ENCODE measurements around the gene RAD9A.

Gene RAD9A

DNA sequence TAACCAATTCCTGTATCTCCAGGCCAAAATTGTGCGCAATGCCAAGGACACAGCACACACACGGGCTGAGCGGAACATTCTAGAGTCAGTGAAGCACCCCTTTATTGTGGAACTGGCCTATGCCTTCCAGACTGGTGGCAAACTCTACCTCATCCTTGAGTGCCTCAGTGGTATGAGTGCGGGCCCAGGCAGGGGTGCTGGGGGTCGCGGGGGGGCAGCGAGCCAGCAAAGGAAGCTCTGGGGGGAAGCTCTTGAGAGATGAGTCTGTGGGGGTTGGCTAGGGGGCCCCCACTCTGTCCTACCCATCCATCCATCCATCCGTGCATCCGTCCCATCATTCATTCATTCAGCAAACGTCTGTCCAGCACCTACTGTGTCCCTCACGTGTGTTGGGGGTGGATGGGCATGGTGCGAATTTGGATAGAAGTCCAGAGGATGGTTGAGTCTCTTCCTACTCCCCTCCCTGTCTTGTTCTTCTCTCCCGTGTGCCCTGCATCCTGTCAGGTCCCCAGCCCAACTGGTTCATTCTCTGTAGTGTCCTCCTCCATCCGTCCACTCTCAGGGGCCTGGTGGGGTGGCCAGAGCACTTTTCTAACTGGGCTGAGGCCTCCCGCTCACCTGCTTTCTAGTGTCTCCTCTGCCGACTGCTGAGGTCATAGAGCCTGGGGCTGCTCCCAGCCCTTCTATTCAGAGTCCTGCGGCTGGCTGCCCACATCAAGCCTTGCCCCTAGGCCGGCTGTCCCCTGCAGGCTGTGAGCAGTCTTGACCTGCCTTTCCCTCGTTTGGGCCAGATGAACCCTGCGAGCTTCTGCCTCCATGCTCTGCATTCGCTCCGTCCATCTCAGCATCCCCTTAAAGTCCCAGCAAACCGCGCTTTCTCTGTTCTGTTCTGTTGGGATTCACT lies 39.8 kb downstream of the RAD9A start:
- Histone ChIP-seq H3K27ac (ENCODE audit: low read depth, low read length) (no peak overlapping the region), H3K79me2 (ENCODE audit: control insufficient read depth, insufficient read depth, low read length, unreplicated experiment) (peaks cover 16% of the 10 kb centered on the region), H3K27me3 (ENCODE audit: insufficient read depth, low read length) (no peaks in the 10 kb centered on the region), H3K4me3 (ENCODE audit: low read depth, low read length) (no peak overlapping the region), H3K36me3 (ENCODE audit: insufficient read depth, low read length) (no peaks in the 10 kb centered on the region), H3K4me1 (ENCODE audit: control insufficient read depth, insufficient read depth, low read length, unreplicated experiment) (peaks cover 8% of the 10 kb centered on the region), H2AFZ (ENCODE audit: low read length, unreplicated experiment) (no peak overlapping the region)

DNA sequence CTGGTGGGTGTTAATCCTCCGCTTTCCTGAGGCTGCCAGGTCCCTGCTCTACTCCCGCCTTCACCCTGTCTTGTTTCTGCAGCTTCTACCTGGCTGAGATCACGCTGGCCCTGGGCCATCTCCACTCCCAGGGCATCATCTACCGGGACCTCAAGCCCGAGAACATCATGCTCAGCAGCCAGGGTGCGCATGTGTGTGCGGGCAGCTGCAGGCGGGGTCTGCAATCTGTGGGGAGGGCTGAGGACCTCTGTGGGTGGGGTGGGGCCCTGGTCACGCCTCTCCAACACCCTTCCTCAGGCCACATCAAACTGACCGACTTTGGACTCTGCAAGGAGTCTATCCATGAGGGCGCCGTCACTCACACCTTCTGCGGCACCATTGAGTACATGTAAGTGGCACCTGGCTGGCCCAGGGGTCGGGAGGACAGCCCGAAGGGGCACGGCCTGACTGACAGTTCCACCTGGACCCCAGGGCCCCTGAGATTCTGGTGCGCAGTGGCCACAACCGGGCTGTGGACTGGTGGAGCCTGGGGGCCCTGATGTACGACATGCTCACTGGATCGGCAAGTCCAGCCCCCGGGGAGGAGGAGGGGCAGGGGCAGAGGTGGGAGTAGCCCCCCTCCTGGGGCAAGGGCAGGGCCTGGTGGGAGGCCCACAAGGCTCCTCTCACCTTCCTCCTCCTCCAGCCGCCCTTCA lies 41.0 kb downstream of the RAD9A start:
- H3K4me1 ChIP-seq (ENCODE audit: control insufficient read depth, insufficient read depth, low read length, unreplicated experiment): peaks cover 8% of the 10 kb centered on the region
- H3K4me3 ChIP-seq (ENCODE audit: low read depth, low read length): no peak overlapping the region
- no peak overlapping the region for H3K27ac ChIP-seq (ENCODE audit: low read depth, low read length)
- peaks cover 16% of the 10 kb centered on the region for H3K79me2 ChIP-seq (ENCODE audit: control insufficient read depth, insufficient read depth, low read length, unreplicated experiment)
- no peak overlapping the region for H2AFZ ChIP-seq (ENCODE audit: low read length, unreplicated experiment)
- H3K27me3 ChIP-seq (ENCODE audit: insufficient read depth, low read length): no peaks in the 10 kb centered on the region
- H3K36me3 ChIP-seq (ENCODE audit: insufficient read depth, low read length): no peaks in the 10 kb centered on the region

DNA sequence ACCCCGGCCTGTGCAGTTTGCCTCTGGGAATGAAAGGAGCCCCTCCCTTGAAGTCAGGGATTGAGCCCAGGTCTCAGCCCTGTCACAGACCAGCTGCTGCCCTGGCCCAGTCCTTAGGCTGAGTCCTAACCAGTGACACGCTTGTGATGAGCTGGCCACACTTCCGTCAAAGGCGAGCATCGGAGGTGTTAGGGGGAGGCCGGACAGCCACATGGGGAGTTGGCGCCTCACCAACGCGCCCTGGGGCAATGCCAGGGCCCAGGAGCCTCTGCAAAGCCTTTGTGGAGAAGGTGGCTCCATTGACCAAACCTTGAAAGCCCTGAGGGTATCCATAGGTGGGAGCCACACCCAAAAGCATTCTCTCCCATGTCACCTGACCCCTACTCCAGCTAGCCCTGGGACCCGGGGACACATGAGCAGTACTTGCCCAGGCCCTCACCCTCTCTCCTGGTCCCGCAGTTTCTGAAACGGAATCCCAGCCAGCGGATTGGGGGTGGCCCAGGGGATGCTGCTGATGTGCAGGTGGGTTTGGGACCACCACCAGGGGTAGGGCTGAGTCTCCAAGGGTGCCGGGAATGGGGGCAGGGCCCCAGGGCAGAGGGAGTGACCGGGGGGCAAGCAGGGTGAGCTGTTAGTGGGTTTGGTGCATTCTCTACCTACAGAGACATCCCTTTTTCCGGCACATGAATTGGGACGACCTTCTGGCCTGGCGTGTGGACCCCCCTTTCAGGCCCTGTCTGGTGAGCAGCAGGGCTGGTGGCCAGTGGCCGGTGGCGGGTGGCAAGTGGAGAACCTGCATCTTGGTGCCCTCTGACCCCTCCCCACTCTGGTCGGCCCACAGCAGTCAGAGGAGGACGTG lies 42.0 kb downstream of the RAD9A start:
- Histone ChIP-seq H3K36me3 (ENCODE audit: insufficient read depth, low read length) (no peaks in the 10 kb centered on the region), H3K27me3 (ENCODE audit: insufficient read depth, low read length) (no peaks in the 10 kb centered on the region), H3K4me3 (ENCODE audit: low read depth, low read length) (no peak overlapping the region), H3K79me2 (ENCODE audit: control insufficient read depth, insufficient read depth, low read length, unreplicated experiment) (peaks cover 12% of the 10 kb centered on the region), H3K4me1 (ENCODE audit: control insufficient read depth, insufficient read depth, low read length, unreplicated experiment) (peaks cover 8% of the 10 kb centered on the region), H2AFZ (ENCODE audit: low read length, unreplicated experiment) (no peak overlapping the region), H3K27ac (ENCODE audit: low read depth, low read length) (no peak overlapping the region)

DNA sequence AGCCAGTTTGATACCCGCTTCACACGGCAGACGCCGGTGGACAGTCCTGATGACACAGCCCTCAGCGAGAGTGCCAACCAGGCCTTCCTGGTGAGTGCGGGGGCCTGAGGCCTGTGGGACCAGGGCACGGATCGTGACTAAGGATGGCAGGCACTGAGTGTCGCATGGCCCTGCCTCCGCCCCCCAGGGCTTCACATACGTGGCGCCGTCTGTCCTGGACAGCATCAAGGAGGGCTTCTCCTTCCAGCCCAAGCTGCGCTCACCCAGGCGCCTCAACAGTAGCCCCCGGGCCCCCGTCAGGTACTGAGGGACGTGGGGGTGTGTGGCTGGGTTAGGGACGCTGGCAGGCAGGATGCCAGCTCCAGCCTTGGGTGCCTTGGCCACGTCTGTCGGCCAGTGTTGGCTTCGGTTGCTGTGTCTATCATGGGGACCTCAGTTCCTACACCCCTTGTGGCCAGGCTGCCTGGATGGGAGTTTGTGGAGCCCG lies 42.7 kb downstream of the RAD9A start:
- Histone ChIP-seq H3K79me2 (ENCODE audit: control insufficient read depth, insufficient read depth, low read length, unreplicated experiment) (peaks cover 5% of the 10 kb centered on the region), H3K4me3 (ENCODE audit: low read depth, low read length) (no peak overlapping the region), H3K27ac (ENCODE audit: low read depth, low read length) (no peak overlapping the region), H3K36me3 (ENCODE audit: insufficient read depth, low read length) (no peaks in the 10 kb centered on the region), H3K27me3 (ENCODE audit: insufficient read depth, low read length) (no peaks in the 10 kb centered on the region), H2AFZ (ENCODE audit: low read length, unreplicated experiment) (no peak overlapping the region), H3K4me1 (ENCODE audit: control insufficient read depth, insufficient read depth, low read length, unreplicated experiment) (peaks cover 3% of the 10 kb centered on the region)

DNA sequence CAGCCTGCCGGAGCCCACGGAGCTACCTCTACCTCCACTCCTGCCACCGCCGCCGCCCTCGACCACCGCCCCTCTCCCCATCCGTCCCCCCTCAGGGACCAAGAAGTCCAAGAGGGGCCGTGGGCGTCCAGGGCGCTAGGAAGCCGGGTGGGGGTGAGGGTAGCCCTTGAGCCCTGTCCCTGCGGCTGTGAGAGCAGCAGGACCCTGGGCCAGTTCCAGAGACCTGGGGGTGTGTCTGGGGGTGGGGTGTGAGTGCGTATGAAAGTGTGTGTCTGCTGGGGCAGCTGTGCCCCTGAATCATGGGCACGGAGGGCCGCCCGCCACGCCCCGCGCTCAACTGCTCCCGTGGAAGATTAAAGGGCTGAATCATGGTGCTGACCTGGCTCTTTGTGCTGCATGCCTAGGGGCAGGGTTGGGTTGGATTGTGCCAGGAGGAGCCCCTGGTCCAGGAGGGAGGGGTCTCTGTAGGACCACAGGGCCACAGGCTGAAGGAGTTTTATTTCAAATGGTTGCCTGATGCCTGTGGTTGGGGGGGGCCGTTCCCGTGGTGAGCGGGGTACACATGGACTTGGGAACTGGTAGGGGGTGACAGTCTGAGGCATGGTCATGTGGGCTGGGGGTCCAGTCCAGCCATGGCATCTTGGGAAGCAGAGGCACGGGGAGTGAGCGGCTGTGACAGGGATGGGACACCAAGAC lies 43.4 kb downstream of the RAD9A start:
- Histone ChIP-seq H2AFZ (ENCODE audit: low read length, unreplicated experiment) (no peak overlapping the region), H3K79me2 (ENCODE audit: control insufficient read depth, insufficient read depth, low read length, unreplicated experiment) (peaks cover under 1% of the 10 kb centered on the region), H3K27ac (ENCODE audit: low read depth, low read length) (no peak overlapping the region), H3K4me1 (ENCODE audit: control insufficient read depth, insufficient read depth, low read length, unreplicated experiment) (no peaks in the 10 kb centered on the region), H3K27me3 (ENCODE audit: insufficient read depth, low read length) (no peaks in the 10 kb centered on the region), H3K36me3 (ENCODE audit: insufficient read depth, low read length) (no peaks in the 10 kb centered on the region), H3K4me3 (ENCODE audit: low read depth, low read length) (no peak overlapping the region)

DNA sequence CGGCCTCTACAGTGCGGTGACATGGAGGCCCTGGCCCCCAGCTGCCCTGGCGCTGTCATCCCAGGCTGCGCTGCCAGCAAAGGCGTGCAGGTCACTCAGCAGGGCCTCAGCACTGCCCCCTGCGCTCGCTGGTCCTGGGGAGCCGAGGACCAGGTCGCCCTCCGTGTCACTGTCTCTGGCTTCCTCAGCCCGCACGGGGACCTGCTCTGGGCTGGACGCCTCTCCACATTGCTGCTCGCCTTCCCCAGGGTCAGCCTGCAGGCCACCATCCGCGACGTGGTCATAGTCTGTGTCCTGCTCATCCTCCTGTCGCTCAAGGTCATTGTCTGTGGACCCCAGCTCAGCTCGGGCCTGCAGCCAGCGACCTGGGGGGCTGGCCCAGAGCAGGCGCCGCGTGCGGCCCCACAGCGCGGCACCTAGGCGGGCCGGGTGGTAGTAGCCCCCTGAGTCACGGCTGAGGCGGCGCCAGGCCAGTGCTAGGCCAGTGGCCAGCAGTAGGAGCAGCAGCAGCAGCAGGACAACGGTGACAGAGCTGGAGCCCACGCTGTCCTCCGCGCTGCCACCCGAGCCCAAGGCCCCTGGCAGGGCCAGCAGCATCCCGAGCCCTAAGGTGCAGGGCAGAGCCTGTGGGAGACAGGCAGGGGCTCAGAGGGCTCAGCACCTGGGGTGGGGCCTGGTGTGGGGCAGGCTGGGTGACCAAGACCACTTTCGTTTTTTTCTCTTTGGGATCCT lies 44.1 kb downstream of the RAD9A start:
- no peaks in the 10 kb centered on the region for H3K36me3 ChIP-seq (ENCODE audit: insufficient read depth, low read length)
- no peak overlapping the region for H3K27ac ChIP-seq (ENCODE audit: low read depth, low read length)
- H3K79me2 ChIP-seq (ENCODE audit: control insufficient read depth, insufficient read depth, low read length, unreplicated experiment): no peaks in the 10 kb centered on the region
- no peaks in the 10 kb centered on the region for H3K27me3 ChIP-seq (ENCODE audit: insufficient read depth, low read length)
- no peaks in the 10 kb centered on the region for H3K4me1 ChIP-seq (ENCODE audit: control insufficient read depth, insufficient read depth, low read length, unreplicated experiment)
- no peak overlapping the region for H2AFZ ChIP-seq (ENCODE audit: low read length, unreplicated experiment)
- no peak overlapping the region for H3K4me3 ChIP-seq (ENCODE audit: low read depth, low read length)

DNA sequence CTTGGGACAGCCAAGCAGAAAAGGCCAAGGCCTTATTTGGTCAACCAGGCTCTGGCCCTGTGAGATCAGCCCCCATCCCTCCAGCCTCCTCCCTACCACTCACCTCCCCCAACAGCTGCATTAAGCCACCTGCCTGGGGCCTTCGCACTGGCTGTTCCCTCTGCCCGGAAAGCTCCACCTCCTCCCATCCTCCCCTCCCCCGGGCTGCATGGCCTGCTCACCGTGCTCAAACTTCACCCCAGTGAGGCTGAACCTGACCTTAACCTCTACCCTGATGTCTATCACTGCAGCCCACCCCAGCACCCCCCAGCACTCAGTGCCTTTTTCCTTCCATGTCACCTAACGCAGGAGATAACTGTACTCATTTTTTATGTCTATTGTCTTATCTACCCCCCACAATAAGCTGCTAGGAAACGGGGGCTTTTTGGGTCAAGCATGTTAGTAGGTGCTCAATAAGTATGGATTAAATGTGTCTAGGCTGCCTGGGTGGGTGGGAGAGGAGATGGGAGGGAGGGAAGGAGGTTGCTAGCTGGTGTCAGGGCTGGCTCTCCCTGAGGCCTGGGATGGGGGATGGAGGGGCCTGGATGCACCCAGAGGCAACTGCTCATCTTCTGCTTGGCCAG lies 44.8 kb downstream of the RAD9A start:
- no peak overlapping the region for H3K27ac ChIP-seq (ENCODE audit: low read depth, low read length)
- H3K27me3 ChIP-seq (ENCODE audit: insufficient read depth, low read length): no peaks in the 10 kb centered on the region
- no peaks in the 10 kb centered on the region for H3K79me2 ChIP-seq (ENCODE audit: control insufficient read depth, insufficient read depth, low read length, unreplicated experiment)
- H3K36me3 ChIP-seq (ENCODE audit: insufficient read depth, low read length): no peaks in the 10 kb centered on the region
- H3K4me3 ChIP-seq (ENCODE audit: low read depth, low read length): no peak overlapping the region
- no peak overlapping the region for H2AFZ ChIP-seq (ENCODE audit: low read length, unreplicated experiment)
- H3K4me1 ChIP-seq (ENCODE audit: control insufficient read depth, insufficient read depth, low read length, unreplicated experiment): no peaks in the 10 kb centered on the region

DNA sequence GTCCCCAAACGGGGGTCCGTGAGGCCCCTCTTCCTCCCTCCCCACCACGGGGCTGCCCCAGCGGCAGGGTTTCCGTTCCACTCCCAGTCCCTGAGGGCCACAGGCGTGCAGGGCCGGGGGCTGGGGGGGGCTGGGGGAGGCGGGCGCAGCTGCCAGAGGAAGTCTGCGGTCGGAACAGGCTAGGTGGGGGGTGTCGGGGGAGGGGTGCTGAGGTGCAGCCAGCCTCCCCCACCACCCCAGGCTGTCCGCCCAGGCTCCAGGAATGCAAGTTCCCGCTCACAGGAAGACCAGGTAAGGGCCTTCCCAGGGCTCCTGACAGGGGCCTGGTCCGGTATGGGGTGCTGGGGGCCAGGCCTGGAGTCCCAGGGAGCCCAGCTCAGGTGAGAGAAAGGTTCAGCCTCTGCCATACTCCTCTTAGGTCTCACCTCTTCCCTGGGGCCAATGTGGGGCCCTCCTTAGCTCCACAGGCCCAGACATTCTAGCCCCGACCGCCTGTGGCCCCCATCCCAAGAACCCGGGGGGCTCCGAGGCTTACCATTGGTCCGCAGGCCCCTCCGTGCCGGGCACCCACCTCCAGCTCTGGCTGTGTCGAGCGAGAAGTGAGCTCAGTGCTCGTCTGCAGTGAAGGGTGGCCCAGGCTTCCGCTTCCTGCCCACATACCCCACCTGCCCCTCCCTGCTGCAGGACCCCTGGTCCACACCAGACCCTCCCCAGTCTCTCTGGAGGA lies 45.5 kb downstream of the RAD9A start, which contains the start of gene PTPRCAP:
Gene PTPRCAP (minus strand): TSS at position 601 of the 727 bp plus-strand sequence. CDS start 63 bp downstream, at position 538.
- H3K79me2 ChIP-seq (ENCODE audit: control insufficient read depth, insufficient read depth, low read length, unreplicated experiment): no peaks in the 10 kb centered on the region
- H3K4me3 ChIP-seq (ENCODE audit: low read depth, low read length): no peak within 1 kb of the TSS
- no peak within 1 kb of the TSS for H2AFZ ChIP-seq (ENCODE audit: low read length, unreplicated experiment)
- peaks cover 1% of the 10 kb centered on the region for H3K4me1 ChIP-seq (ENCODE audit: control insufficient read depth, insufficient read depth, low read length, unreplicated experiment)
- no peaks in the 10 kb centered on the region for H3K27me3 ChIP-seq (ENCODE audit: insufficient read depth, low read length)
- H3K36me3 ChIP-seq (ENCODE audit: insufficient read depth, low read length): no peaks in the 10 kb centered on the region
- H3K27ac ChIP-seq (ENCODE audit: low read depth, low read length): no peak within 1 kb of the TSS

DNA sequence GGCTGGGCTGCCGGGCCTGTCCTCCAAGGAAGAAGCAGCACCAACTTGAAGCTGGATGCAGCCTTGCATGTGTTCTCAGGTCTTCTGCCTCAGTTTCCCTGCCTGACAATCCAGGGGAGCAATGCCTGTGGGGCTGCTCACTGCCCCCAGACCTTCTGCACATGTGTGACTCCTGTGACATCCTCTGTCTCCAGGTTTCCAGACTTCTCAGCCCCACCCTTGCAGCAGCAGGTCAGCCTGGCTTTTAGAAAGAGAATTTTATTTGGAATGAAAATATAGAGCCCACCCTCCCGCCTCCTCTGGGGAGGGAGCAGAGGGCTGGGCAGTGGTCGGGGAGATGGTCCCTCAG lies 46.0 kb downstream of the RAD9A start:
- Histone ChIP-seq H3K4me3 (ENCODE audit: low read depth, low read length) (no peak overlapping the region), H3K27ac (ENCODE audit: low read depth, low read length) (no peak overlapping the region), H3K36me3 (ENCODE audit: insufficient read depth, low read length) (no peaks in the 10 kb centered on the region), H3K79me2 (ENCODE audit: control insufficient read depth, insufficient read depth, low read length, unreplicated experiment) (peaks cover 3% of the 10 kb centered on the region), H2AFZ (ENCODE audit: low read length, unreplicated experiment) (no peak overlapping the region), H3K4me1 (ENCODE audit: control insufficient read depth, insufficient read depth, low read length, unreplicated experiment) (peaks cover 7% of the 10 kb centered on the region), H3K27me3 (ENCODE audit: insufficient read depth, low read length) (no peaks in the 10 kb centered on the region)
